GM12875 (cell line): ENCODE data around the gene C1QTNF8.

Experiments used
- H3K4me3 ChIP-seq: one replicate; pipeline ENCODE4 v1.5.1; 2011; ENCODE audit warnings: low read depth, low read length, control low read depth
- TF ChIP-seq, protein P1 (sequence below): IDR thresholded peaks from 2 replicates; pipeline ENCODE4 v1.5.1; 2011; ENCODE audit warnings: low read depth, mild to moderate bottlenecking, control low read depth, inconsistent platforms, low read length, moderate library complexity, borderline replicate concordance; ENCODE audit not compliant: insufficient read depth

The C1QTNF8 gene

DNA sequence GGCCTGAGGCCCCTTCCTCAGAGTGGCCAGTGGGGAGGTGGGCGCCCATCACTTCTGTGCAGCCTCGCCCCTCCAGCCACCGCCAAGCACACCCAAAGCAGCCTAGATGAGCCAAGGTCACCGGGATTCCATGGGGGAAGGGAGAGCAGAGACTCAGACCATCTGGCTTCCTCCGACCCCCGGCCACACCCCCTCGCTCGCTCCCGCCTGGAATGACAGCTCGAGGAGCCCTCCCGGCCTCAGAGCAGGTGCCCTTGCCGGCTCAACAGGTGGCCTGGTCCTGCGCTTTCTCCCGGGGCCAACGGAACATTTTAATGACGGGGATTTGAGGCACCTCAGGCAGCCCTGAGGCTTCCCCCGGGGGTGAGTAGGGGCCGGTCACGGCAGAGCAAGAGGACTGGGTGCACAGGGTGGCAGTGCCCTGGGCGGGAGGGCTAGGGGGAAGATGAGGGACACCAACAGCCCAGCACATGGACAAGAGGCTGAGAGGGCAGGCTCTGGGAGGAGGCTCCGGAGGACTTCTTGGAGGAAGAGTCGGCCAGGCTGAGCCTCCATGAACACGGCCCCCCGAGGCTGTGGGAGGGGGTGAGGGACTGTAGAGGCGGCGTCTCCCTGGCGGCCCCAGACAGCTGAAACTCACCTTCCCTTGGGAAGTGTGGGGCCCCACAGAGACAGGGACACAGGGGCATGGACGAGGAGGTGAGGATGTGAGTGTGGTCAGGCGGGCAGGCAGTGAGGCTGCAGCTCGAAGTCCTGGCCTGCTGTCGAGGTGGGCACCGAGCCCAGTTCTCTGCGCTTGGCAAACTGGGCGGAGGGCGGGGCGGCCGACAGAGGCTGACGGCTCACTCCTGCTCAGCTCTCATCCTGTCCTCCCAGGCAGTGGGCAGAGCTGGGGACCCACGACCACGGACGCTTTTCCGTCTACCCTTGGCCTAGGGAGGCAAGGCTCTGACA lies 12.5 kb upstream of the C1QTNF8 start:
- TF ChIP-seq, protein P1, sequence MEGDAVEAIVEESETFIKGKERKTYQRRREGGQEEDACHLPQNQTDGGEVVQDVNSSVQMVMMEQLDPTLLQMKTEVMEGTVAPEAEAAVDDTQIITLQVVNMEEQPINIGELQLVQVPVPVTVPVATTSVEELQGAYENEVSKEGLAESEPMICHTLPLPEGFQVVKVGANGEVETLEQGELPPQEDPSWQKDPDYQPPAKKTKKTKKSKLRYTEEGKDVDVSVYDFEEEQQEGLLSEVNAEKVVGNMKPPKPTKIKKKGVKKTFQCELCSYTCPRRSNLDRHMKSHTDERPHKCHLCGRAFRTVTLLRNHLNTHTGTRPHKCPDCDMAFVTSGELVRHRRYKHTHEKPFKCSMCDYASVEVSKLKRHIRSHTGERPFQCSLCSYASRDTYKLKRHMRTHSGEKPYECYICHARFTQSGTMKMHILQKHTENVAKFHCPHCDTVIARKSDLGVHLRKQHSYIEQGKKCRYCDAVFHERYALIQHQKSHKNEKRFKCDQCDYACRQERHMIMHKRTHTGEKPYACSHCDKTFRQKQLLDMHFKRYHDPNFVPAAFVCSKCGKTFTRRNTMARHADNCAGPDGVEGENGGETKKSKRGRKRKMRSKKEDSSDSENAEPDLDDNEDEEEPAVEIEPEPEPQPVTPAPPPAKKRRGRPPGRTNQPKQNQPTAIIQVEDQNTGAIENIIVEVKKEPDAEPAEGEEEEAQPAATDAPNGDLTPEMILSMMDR: no peak
- no peak overlapping the region for H3K4me3 ChIP-seq

DNA sequence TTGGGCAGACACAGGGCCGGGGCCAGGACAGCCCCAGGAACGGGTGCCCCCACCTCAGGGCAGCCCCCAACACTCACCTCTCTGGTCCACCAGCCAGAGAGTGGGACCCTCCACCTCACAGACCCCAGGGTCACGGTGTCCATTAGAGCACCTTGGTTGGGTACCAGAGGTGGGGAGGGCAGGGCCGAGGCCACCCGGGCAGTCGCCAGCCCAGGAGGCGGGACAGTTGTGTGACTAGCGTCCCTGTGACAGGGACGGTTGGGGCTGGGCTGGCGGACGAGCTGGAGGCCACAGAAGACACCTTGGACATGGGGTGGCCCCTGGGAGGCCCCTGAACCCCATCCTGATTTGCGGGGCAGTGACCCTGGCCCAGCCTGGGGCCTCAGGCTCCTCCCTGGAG lies 11.7 kb upstream of the C1QTNF8 start:
- H3K4me3 ChIP-seq: no peak overlapping the region
- TF ChIP-seq, protein P1: no peak

DNA sequence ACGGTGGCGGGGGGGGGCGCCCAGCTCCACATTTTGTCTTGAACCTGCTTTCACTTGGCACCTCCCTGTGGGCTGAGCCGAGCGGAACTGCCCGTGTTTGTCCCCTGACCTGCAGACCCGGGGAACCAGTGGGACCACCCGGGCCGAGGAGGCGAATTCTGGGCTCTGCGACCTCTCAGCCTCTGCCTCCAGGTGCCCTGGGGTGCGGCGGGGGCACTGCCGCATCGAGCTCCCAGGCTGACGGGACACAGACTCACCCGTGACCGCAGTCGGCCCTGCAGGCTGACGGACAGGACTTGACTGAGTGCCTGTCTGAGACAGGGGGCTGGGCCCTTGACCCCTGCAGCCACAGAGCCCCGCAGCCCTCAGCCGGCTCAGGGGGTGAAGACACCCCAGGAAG lies 11.1 kb upstream of the C1QTNF8 start:
- TF ChIP-seq, protein P1: no peak
- no peak overlapping the region for H3K4me3 ChIP-seq

DNA sequence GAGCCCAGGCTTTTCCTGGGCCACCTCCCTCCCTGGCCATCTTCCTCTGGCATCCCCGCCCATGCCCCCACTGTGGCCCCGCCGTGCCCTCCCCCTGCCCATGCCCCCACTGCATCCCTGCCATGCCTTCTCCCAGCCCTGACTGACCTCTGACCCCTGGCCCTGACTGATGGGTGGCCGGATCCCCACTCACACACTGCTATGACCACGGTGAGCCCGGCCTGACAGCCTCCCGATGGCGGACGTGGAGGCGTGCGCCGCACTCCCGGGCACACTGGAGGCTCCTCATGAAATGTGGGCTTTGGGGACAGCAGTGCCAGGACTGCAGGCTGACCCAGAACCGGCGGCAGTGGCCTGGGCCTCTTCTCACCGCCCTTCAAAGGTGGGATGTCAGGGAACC lies 10.6 kb upstream of the C1QTNF8 start:
- TF ChIP-seq, protein P1: no peak
- no peak overlapping the region for H3K4me3 ChIP-seq

DNA sequence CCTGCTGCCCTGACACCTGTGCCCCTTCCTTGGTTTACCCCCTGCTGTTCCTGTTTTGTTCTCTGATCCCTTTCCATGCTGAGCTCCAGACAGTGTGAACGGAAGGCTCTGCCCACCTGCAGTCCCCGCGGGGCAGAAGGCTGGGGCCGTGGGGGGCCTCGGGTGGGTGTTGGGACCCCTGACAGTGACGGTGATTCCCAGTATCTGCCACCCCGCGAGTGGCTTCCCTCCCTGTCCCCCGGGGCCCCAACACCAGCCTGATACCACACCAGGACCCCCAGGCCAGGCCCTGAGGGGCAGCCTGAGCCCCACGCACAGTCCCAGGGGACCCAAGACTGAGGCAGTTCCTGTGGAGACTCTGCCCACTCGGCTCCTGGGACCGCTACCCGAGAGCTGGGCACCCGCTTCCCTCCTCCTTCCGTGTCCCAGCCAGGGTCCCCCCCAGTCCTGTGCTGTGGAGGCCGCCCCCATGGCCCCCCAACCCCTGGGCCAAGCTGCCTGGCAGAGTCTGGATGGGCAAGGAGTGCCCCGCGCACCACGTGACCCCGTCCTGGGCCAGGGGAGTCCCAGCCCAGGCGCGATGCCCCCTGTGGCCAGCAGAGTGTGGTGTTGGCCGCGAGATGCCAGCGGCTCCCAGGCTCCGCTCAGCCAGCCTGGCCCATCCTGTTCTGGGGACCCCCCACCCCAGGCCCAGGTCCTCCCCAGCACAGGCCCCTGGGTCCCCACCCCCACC lies 10.0 kb upstream of the C1QTNF8 start:
- TF ChIP-seq, protein P1: peak; percentile 59
- no peak overlapping the region for H3K4me3 ChIP-seq

DNA sequence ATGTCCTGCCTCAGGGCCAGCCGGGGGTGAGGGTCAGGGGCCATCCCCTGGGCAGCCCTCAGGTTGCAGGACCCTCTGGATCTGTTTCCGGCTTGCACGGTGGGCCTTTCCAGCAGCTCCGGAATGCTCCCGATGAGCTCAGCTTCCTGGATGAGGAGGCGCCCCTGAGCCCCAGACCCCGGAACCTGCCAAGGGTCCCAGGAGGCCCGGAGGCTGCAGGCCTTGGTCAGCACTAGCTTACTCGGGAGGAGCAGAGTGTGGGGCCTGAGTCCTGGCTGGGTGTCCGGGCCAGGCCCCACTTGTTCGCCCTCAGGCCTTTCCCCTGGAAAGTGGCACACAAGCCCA lies 7.6 kb upstream of the C1QTNF8 start:
- TF ChIP-seq, protein P1: no peak
- H3K4me3 ChIP-seq: no peak overlapping the region

DNA sequence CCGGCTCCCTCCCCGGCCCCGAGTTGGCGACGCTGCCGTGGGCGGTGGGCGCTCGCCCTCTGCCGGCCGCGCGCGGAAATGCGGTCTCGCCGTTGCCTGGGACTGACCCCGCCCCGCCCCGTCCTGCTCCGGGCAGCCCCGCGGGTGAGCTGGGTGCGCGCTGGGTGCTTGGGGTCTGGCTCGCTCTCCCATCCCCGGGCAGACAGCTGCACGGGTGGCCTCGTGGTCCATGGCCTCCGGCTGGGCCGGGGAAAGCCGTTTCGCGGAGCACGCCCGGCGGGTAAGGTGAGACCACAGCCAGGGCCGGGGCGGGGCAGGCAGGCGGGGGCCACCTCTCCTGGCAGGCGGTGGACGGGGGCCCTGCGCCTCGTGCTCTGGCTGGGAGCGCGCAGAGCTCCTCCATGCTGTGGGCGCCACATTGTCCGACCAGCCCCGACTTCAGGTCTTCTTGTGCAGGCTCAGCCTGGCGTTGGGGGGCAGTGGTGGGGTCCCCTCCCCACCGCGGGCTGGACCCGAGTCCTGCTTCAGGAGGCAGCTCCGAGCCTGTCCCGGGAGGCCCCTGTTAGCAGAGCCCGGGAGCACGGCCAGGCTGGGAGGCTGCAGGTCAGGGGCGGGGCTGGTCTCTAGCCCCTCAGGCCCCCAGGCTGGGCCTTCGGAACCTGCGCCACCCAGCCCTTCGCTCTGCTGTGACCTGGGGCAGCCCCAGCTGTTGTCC lies 7.0 kb upstream of the C1QTNF8 start:
- H3K4me3 ChIP-seq: no peak overlapping the region

More for the DNA sequence above, 7.0 kb upstream of the C1QTNF8 start:
- TF ChIP-seq, protein P1: peak; percentile 80
